ENCODE data around the gene PTPRN. TPM values are rescaled to one million over a fixed set of nuclear protein-coding genes. Genes with fewer than 3 reads are reported as not detected.
A peak's percentile ranks its signal among the peaks of the same experiment; 100 is the strongest.

PTPRN gene
- total and polyA plus RNA-seq, 11 donors: 0.12 to 0.93 (median 0.39) TPM; not detected in 7

DNA sequence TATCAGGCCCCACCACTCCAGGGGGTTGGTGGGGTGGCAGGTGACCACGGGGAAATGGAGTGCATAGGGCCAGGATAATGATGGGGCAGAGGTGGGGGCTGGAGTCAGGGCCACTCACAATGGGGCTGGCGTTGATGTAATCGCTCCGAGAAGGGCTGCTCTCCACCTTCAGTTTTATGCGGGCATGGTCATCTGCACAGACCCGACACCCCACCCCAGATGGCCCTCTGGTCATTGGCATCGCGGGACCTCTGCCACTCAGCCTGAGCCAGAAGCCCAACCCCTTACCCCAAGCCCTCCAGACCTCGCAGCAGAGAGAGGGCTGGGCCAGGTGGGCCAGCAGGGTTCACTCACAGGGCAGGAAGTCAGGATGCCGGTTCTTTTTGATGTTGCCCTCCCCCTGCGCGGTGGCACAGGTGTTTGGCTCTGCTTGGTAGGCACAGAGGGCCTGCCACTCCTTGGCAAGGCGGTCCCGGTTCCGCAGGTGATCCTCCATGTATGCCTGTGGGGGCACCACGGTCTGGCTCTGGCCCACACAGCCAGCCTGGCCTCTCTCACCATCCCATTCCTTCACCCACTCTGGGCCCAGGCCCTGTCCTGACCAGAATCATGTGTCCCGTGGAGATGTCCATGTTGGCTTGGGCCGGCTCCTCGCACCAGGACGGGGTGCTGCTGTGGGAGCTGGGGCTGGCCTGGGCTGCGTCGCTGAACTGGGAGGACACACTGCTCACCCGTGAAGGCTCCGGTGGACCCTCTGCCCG is 12.4 kb downstream of the PTPRN start:
- H3K4me1 ChIP-seq: peaks cover 0 to 20% (median 9%) of the 10 kb centered on the region in 12 donors
- no peak for ATAC-seq
- H3K36me3 ChIP-seq: no peaks in the 10 kb centered on the region
- DNase-seq: no peak
- H3K4me3 ChIP-seq: no peak overlapping the region
- no peak overlapping the region for H3K27ac ChIP-seq
- H3K9me3 ChIP-seq: no peaks in the 10 kb centered on the region
- TF ChIP-seq POLR2A (IDR thresholded peaks at IDR 0.05) (no peak), CTCF (IDR thresholded peaks at IDR 0.05) (no peak)
- intact Hi-C loops (cut with DNase I): loop anchor here in 9 of 10 donors (1.0 to 10.0 kb wide), 10 partner anchors 20 to 242 kb away; partner anchors contain the start of genes CNPPD1 (in 3 of the 9), NHEJ1 (in 3 of the 9), RETREG2 (in 3 of the 9) and DNPEP (in 2 of the 9)
- H3K27me3 ChIP-seq: peaks cover 0 to 21% (median under 1%) of the 10 kb centered on the region in 9 donors
- 86 to 92% (median 88%) methylated on average over 10 to 25 of the region's 25 CpGs for WGBS, 4 donors

DNA sequence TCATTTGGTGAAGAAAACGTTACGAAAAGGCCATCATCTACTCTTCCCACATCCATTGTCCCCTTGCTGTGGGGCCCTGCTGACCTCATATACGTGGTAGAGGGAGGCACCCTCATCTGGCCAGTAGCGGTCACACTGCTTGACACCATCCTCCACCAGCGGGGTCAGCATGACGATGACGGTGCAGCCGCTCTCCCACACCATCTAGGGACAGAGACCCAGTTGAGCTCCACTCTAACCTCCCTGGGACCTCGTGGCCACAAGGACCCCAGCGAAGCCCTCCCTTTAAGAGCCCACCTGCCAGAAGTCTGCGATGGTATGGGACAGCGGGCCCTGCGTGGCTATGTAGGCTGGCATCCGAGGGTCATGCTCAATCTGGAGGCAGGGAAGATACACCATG is 13.1 kb downstream of the PTPRN start:
- no peak for TF ChIP-seq CTCF (IDR thresholded peaks at IDR 0.05)
- no peak for TF ChIP-seq POLR2A (IDR thresholded peaks at IDR 0.05)
- H3K36me3 ChIP-seq: no peaks in the 10 kb centered on the region
- no peak overlapping the region for H3K4me3 ChIP-seq
- H3K9me3 ChIP-seq: no peaks in the 10 kb centered on the region
- DNase-seq: no peak
- intact Hi-C loops (cut with DNase I): loop anchor here in 8 of 10 donors (2.0 to 10.0 kb wide), 9 partner anchors 19 to 241 kb away; partner anchors contain the start of genes CNPPD1 (in 3 of the 8), NHEJ1 (in 3 of the 8), RETREG2 (in 3 of the 8) and DNPEP (in 2 of the 8)
- ATAC-seq: no peak
- H3K27me3 ChIP-seq: peaks cover 0 to 18% (median 0%) of the 10 kb centered on the region in 9 donors
- 79 to 86% (median 85%) methylated on average over 11 to 14 of the region's 14 CpGs for WGBS, 4 donors
- H3K27ac ChIP-seq: no peak overlapping the region
- H3K4me1 ChIP-seq: peaks cover 0 to 20% (median 9%) of the 10 kb centered on the region in 12 donors

DNA sequence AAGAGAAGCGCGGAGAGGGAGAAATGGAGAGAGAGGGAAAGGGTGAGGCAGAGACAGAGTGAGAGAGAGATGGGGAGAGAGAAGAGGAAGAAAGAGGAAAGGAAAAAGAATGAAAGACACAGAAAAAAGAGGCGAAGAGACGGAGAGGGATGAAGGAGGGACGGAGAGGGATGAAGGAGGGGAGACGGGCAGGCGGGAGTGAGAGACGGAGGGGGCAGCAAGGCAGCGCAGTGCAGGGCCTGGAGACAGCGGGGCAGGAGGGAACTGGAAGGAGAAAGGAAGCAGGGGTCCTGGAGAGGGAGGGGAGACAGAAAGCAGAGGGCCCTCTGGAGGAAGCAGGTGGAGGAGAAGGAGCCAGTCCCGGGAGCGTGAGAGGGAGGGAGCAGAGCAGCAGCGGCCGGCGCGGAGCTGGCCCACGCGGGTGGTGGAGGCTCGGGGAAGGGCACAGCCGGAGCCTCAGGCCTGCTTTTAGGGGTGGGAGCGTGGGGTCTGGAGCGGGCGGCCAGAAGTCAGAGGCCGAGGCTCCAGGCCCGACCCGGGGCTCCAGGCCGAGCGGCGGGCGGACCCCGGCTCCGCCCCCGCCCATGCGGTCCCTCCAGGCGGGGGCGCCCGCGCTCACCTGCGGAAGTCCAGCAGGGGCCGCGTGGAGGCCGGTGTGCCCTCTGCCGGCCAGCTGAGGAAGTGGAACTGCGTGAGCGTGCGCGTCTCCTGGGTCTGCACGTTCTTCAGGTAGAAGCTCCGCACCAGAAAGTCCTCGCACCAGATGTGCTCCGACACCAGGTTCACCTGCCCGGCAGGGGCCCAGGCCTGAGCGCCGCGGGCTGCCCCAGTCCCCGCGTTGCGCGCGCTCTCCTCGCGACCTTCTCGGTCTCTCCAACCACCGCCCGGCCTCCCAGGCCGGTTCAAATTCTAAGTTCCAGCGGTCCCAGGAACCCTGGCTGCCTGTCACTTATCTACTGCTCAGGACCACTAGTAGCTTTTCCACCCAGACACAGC is 14.5 kb downstream of the PTPRN start:
- WGBS, 4 donors: 6 to 12% (median 8%) methylated on average over 38 to 67 of the region's 67 CpGs
- H3K27ac ChIP-seq: peak overlapping the region; percentile 11 to 93 (median 78)
- peak overlapping the region; percentile 22 to 77 (median 64) for H3K4me3 ChIP-seq
- H3K27me3 ChIP-seq: peaks cover 0 to 8% (median 0%) of the 10 kb centered on the region in 9 donors
- H3K4me1 ChIP-seq: peaks cover 0 to 24% (median 11%) of the 10 kb centered on the region in 12 donors
- H3K36me3 ChIP-seq: no peaks in the 10 kb centered on the region
- intact Hi-C loops (cut with DNase I): loop anchor here (1.0 to 10.0 kb wide), 17 partner anchors 15 to 240 kb away; partner anchors contain the start of genes NHEJ1 (in 8 of the 10), CNPPD1 (in 4 of the 10), RETREG2 (in 4 of the 10) and DNAJB2 (in 3 of the 10)
- ATAC-seq: peak; percentile 48 to 92 (median 89)
- peak; percentile 83 to 93 (median 89) for DNase-seq
- TF ChIP-seq POLR2A (IDR thresholded peaks at IDR 0.05): peak in 1 of 2 donors; percentile 66
- TF ChIP-seq CTCF (IDR thresholded peaks at IDR 0.05): peak in 11 of 12 donors; percentile 99 to 100 (median 100)
- no peaks in the 10 kb centered on the region for H3K9me3 ChIP-seq
